Measurements from ENCODE around the gene MPLKIP. TPM values are rescaled to one million over a fixed set of nuclear protein-coding genes. Genes with fewer than 3 reads are reported as not detected.
A peak's percentile ranks its signal among the peaks of the same experiment; 100 is the strongest.

The MPLKIP gene
- total RNA-seq, 1 experiment from 2014 or later, result 79.2 TPM

- no peaks in the 10 kb centered on the region for H3K4me1 ChIP-seq (replicated peaks; ENCODE audit: insufficient read depth)
- TF ChIP-seq EZH2 (IDR thresholded peaks at IDR 0.05; ENCODE audit: low read depth) (no peak), CTCF (conservative IDR thresholded peaks at IDR 0.05) (no peak)
- intact Hi-C loops (cut with micrococcal nuclease; ENCODE audit: unreplicated experiment), result no loop called here
- H3F3A ChIP-seq (ENCODE audit: insufficient read depth, low read depth), result no peaks in the 10 kb centered on the region
- no peak overlapping the region for H3K27ac ChIP-seq
- peaks cover 23% of the 10 kb centered on the region; the same call in 1 of the 2 replicates for H3K9me3 ChIP-seq (ENCODE audit: insufficient read depth, low read depth)
- H3K4me2 ChIP-seq, result no peak overlapping the region
- H3K27me3 ChIP-seq (ENCODE audit: insufficient read depth, low read depth), result no peaks in the 10 kb centered on the region
- H3K4me3 ChIP-seq, result no peak overlapping the region
- no peak overlapping the region for H2AFZ ChIP-seq
- no peaks in the 10 kb centered on the region for H3K36me3 ChIP-seq (ENCODE audit: low read depth)
- no TSS peak for BruUV-seq (replicated peaks)
- DNase-seq, result no peak
- H3K79me2 ChIP-seq (ENCODE audit: low read depth), result peaks cover 5% of the 10 kb centered on the region
- no peaks in the 10 kb centered on the region for H4K20me1 ChIP-seq (ENCODE audit: insufficient read depth)
- ChIA-PET CTCF (no interaction called here), POLR2A (ENCODE audit: unreplicated experiment) (no interaction called here)
- H3K9me2 ChIP-seq (ENCODE audit: insufficient read depth), result no peaks in the 10 kb centered on the region
Observed at GRCh38 chr7:40138973-40139372, 4.6 kb upstream of the MPLKIP start.

GRCh38 chr7:40137563-40137962 is 3.1 kb upstream of the MPLKIP start:
- H3K4me2 ChIP-seq, result no peak overlapping the region
- no peaks in the 10 kb centered on the region for H3F3A ChIP-seq (ENCODE audit: insufficient read depth, low read depth)
- no peak for TF ChIP-seq EZH2 (IDR thresholded peaks at IDR 0.05; ENCODE audit: low read depth)
- TF ChIP-seq CTCF (conservative IDR thresholded peaks at IDR 0.05), result no peak
- H4K20me1 ChIP-seq (ENCODE audit: insufficient read depth), result peaks cover 6% of the 10 kb centered on the region; the same call in 1 of the 2 replicates
- ChIA-PET POLR2A (ENCODE audit: unreplicated experiment) (no interaction called here), CTCF (no interaction called here)
- peaks cover 10% of the 10 kb centered on the region for H3K4me1 ChIP-seq (replicated peaks; ENCODE audit: insufficient read depth)
- intact Hi-C loops (cut with micrococcal nuclease; ENCODE audit: unreplicated experiment), result no loop called here
- H3K27ac ChIP-seq, result no peak overlapping the region
- H3K9me2 ChIP-seq (ENCODE audit: insufficient read depth), result no peaks in the 10 kb centered on the region
- H3K27me3 ChIP-seq (ENCODE audit: insufficient read depth, low read depth), result no peaks in the 10 kb centered on the region
- H3K9me3 ChIP-seq (ENCODE audit: insufficient read depth, low read depth), result peaks cover 24% of the 10 kb centered on the region
- H3K79me2 ChIP-seq (ENCODE audit: low read depth), result peaks cover 19% of the 10 kb centered on the region
- peaks cover 5% of the 10 kb centered on the region; the same call in 1 of the 2 replicates for H3K36me3 ChIP-seq (ENCODE audit: low read depth)
- no peak overlapping the region for H3K4me3 ChIP-seq
- no peak for DNase-seq
- H2AFZ ChIP-seq, result no peak overlapping the region
- BruUV-seq (replicated peaks), result no TSS peak

- ChIA-PET CTCF (interaction anchor here (0.6 to 0.7 kb wide), 2 partner anchors 18 to 46 kb away, joined by 3 read pairs; no protein-coding TSS in a partner anchor), POLR2A (ENCODE audit: unreplicated experiment) (interaction anchor here (0.6 to 0.7 kb wide), 2 partner anchors 161 to 1479 kb away, joined by 3 to 5 read pairs; no protein-coding TSS in a partner anchor)
- Histone ChIP-seq H3F3A (ENCODE audit: insufficient read depth, low read depth) (0 out of 2 replicates have a peak, but pooled peaks cover 7% of the 10 kb centered on the region), H3K4me2 (peak overlapping the region; percentile 90), H3K9me2 (ENCODE audit: insufficient read depth) (no peaks in the 10 kb centered on the region), H3K79me2 (ENCODE audit: low read depth) (peaks cover 42% of the 10 kb centered on the region), H3K27me3 (ENCODE audit: insufficient read depth, low read depth) (no peaks in the 10 kb centered on the region), H3K36me3 (ENCODE audit: low read depth) (peaks cover 7% of the 10 kb centered on the region), H3K4me1 (replicated peaks; ENCODE audit: insufficient read depth) (peaks cover 17% of the 10 kb centered on the region), H3K27ac (no peak overlapping the region), H2AFZ (peak overlapping the region; percentile 88), H3K4me3 (peak overlapping the region; percentile 97), H4K20me1 (ENCODE audit: insufficient read depth) (peaks cover 25% of the 10 kb centered on the region), H3K9me3 (ENCODE audit: insufficient read depth, low read depth) (peaks cover 6% of the 10 kb centered on the region; the same call in 1 of the 2 replicates)
- intact Hi-C loops (cut with micrococcal nuclease; ENCODE audit: unreplicated experiment), result loop anchor here (2.0 kb wide), 2 partner anchors 86 to 186 kb away; no protein-coding TSS in a partner anchor
- DNase-seq, result no peak
- TF ChIP-seq EZH2 (IDR thresholded peaks at IDR 0.05; ENCODE audit: low read depth) (no peak), CTCF (conservative IDR thresholded peaks at IDR 0.05) (no peak)
- BruUV-seq (replicated peaks), result no TSS peak
Observed at GRCh38 chr7:40135317-40135610, 842 bp upstream of the MPLKIP start.

Measured in PC-9 (cell line).